K562 (cell line): ENCODE data around the gene RUNX1. TPM values are rescaled to one million over a fixed set of nuclear protein-coding genes. Genes with fewer than 3 reads are reported as not detected.

Source experiments
- BDP1 ChIP-seq: IDR thresholded peaks from 3 replicates; pipeline ENCODE4 v1.6.1; 2011; ENCODE audit not compliant: insufficient read length, insufficient read depth
- GTF2E2 ChIP-seq: fragments of 200-800 bp; sonication (Bioruptor generic); IDR thresholded peaks from 2 replicates; pipeline ENCODE4 v1.6.1; 2016; ENCODE audit warnings: missing genetic modification characterization, missing compliant biosample characterization
- MAZ ChIP-seq, 2 experiments: fragments of 450-650 bp in 1 of 2; sonication (generic) in 1 of 2; formaldehyde crosslinking; IDR thresholded peaks in 1 of 2; conservative IDR thresholded peaks in 1 of 2; 2 replicates each; pipeline versions ENCODE4 v1.4.0 to v1.5.0; 2020; ENCODE audit warnings: mild to moderate bottlenecking in 1 of 2, missing genetic modification reagents in 1 of 2
- NELFE ChIP-seq: IDR thresholded peaks from 2 replicates; pipeline ENCODE4 v1.6.1; 2011; ENCODE audit warnings: mild to moderate bottlenecking; ENCODE audit not compliant: insufficient read depth, insufficient read length
- NR3C1 ChIP-seq: sonication (generic); formaldehyde crosslinking; IDR thresholded peaks from 2 replicates; pipeline ENCODE4 v1.8.1; 2022; ENCODE audit warnings: missing genetic modification reagents
- POLR2A ChIP-seq: fragments of 450-650 bp; conservative IDR thresholded peaks from 2 replicates; pipeline ENCODE4 v1.6.1; 2016
- RBM14 ChIP-seq: fragments of 200-400 bp; formaldehyde crosslinking; IDR thresholded peaks from 2 replicates; pipeline ENCODE4 v1.6.1; 2018; ENCODE audit warnings: low read depth, mild to moderate bottlenecking, low read length, moderate library complexity, borderline replicate concordance; ENCODE audit not compliant: insufficient read depth
- SMAD1 ChIP-seq: fragments of 150-350 bp; IDR thresholded peaks from 2 replicates; pipeline ENCODE4 v1.6.1; 2014; ENCODE audit warnings: low read length, low read depth; ENCODE audit not compliant: partially characterized antibody
- SMC3 ChIP-seq: conservative IDR thresholded peaks from 2 replicates; pipeline ENCODE4 v1.6.1; 2011; ENCODE audit warnings: low read depth, low read length, improper control_type of control experiment; ENCODE audit not compliant: insufficient read depth
- TBL1XR1 ChIP-seq, 2 experiments: IDR thresholded peaks; 2 replicates each; pipeline ENCODE4 v1.6.1; 2012; ENCODE audit warnings: improper control_type of control experiment in 2 of 2, low read length in 2 of 2, mild to moderate bottlenecking in 1 of 2
- TBP ChIP-seq: optimal IDR thresholded peaks from 2 replicates; pipeline ENCODE3; 2011; ENCODE audit warnings: low read depth, low read length, improper control_type of control experiment
- VEZF1 ChIP-seq: fragments of 200-800 bp; sonication (Bioruptor generic); IDR thresholded peaks from 2 replicates; pipeline ENCODE4 v1.6.1; 2017; ENCODE audit warnings: missing genetic modification characterization, missing compliant biosample characterization
- XRCC5 ChIP-seq: fragments of 200-400 bp; formaldehyde crosslinking; IDR thresholded peaks from 2 replicates; pipeline ENCODE4 v1.6.1; 2017; ENCODE audit warnings: low read depth, mild to moderate bottlenecking, low read length
- ZBTB7A ChIP-seq: IDR thresholded peaks from 2 replicates; pipeline ENCODE4 v1.6.1; 2011; ENCODE audit warnings: low read depth, mild to moderate bottlenecking, low read length, moderate library complexity, borderline replicate concordance; ENCODE audit not compliant: control insufficient read depth
- ZSCAN29 ChIP-seq: fragments of 450-650 bp; IDR thresholded peaks from 2 replicates; pipeline ENCODE4 v1.6.1; 2017
- polyA plus RNA-seq, 8 experiments: library from polyadenylated mRNA; depleted of rRNA in 4 of 8; stranded (reverse) in 5 of 8; unstranded in 3 of 8; fragments of >200 nt; fragmentation: Nextera tagmentation in 2 of 8; fragmentation: Illumina TruSeq in 1 of 8; extraction: Ambion mirVana in 2 of 8; extraction: Trizol in 1 of 8; gene quantifications; 2 replicates each; pipeline versions ENCODE4 v1.2.1 to v1.2.3, GENCODE V29; 2011 to 2014; ENCODE audit warnings: inconsistent platforms in 1 of 8, missing spikeins in 1 of 8
- total RNA-seq, 7 experiments: library from RNA; depleted of rRNA in 6 of 7; stranded (reverse); fragments of >200 nt in 6 of 7; fragmentation: Illumina TruSeq in 2 of 7; extraction: Trizol in 2 of 7; gene quantifications; 2 replicates each; pipeline versions ENCODE4 v1.2.1 to v1.2.3, GENCODE V29; 2011 to 2021; ENCODE audit warnings: low replicate concordance in 1 of 7
- TF ChIP-seq, protein P1 (sequence below), 3 experiments: fragments of 200-800 bp in 1 of 3; fragments of 250-450 bp in 1 of 3; fragments of 450-650 bp in 1 of 3; sonication (Bioruptor Pico) in 1 of 3; sonication (Bioruptor generic) in 1 of 3; formaldehyde crosslinking in 1 of 3; IDR thresholded peaks; 2 replicates each; pipeline versions ENCODE4 v1.6.1 to v1.8.0; 2016 to 2022; ENCODE audit warnings: mild to moderate bottlenecking in 2 of 3, missing genetic modification characterization in 2 of 3, missing compliant biosample characterization in 1 of 3, moderate library complexity in 1 of 3
- TF ChIP-seq, protein P2 (sequence below): fragments of 450-650 bp; IDR thresholded peaks from 2 replicates; pipeline ENCODE4 v1.6.1; 2017; ENCODE audit warnings: antibody characterized with exemption

RUNX1 gene
- total and polyA plus RNA-seq, 9 of the 15 experiments (the other 6 are each of a cell fraction or from before 2014, with no cell fraction given): 2.2 to 68.6 (median 17.8) TPM

- TF ChIP-seq ZBTB7A: peak; percentile 88; the same call in 1 of the 2 replicates
- no peak for TF ChIP-seq BDP1
- TF ChIP-seq, protein P1, sequence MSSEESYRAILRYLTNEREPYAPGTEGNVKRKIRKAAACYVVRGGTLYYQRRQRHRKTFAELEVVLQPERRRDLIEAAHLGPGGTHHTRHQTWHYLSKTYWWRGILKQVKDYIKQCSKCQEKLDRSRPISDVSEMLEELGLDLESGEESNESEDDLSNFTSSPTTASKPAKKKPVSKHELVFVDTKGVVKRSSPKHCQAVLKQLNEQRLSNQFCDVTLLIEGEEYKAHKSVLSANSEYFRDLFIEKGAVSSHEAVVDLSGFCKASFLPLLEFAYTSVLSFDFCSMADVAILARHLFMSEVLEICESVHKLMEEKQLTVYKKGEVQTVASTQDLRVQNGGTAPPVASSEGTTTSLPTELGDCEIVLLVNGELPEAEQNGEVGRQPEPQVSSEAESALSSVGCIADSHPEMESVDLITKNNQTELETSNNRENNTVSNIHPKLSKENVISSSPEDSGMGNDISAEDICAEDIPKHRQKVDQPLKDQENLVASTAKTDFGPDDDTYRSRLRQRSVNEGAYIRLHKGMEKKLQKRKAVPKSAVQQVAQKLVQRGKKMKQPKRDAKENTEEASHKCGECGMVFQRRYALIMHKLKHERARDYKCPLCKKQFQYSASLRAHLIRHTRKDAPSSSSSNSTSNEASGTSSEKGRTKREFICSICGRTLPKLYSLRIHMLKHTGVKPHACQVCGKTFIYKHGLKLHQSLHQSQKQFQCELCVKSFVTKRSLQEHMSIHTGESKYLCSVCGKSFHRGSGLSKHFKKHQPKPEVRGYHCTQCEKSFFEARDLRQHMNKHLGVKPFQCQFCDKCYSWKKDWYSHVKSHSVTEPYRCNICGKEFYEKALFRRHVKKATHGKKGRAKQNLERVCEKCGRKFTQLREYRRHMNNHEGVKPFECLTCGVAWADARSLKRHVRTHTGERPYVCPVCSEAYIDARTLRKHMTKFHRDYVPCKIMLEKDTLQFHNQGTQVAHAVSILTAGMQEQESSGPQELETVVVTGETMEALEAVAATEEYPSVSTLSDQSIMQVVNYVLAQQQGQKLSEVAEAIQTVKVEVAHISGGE (CRISPR knock-in tag; IDR thresholded peaks at IDR 0.05): peak in 1 of 3 experiments; percentile 10; a peak in 2 of 6 replicates
- TF ChIP-seq SMC3: 0 out of 2 replicates have a peak, but pooled peaks have one; percentile 2
- TF ChIP-seq SMAD1: peak; percentile 86
- TF ChIP-seq VEZF1 (CRISPR knock-in tag): peak; percentile 84
- TF ChIP-seq TBL1XR1 (IDR thresholded peaks at IDR 0.05; ENCODE audit: low read length in 2 of 2): 0 out of 4 replicates have a peak, but pooled peaks of 1 of the 2 experiments have one; percentile 60
- TF ChIP-seq ZSCAN29: no peak; the same call in 1 of the 2 replicates
- TF ChIP-seq NELFE: peak; percentile 65
- TF ChIP-seq RBM14: peak; percentile 90; the same call in 1 of the 2 replicates
- 0 out of 2 replicates have a peak, but pooled peaks have one; percentile 61 for TF ChIP-seq NR3C1 (CRISPR knock-in tag)
- TF ChIP-seq XRCC5: peak; percentile 59; the same call in 1 of the 2 replicates
- TF ChIP-seq, protein P2, sequence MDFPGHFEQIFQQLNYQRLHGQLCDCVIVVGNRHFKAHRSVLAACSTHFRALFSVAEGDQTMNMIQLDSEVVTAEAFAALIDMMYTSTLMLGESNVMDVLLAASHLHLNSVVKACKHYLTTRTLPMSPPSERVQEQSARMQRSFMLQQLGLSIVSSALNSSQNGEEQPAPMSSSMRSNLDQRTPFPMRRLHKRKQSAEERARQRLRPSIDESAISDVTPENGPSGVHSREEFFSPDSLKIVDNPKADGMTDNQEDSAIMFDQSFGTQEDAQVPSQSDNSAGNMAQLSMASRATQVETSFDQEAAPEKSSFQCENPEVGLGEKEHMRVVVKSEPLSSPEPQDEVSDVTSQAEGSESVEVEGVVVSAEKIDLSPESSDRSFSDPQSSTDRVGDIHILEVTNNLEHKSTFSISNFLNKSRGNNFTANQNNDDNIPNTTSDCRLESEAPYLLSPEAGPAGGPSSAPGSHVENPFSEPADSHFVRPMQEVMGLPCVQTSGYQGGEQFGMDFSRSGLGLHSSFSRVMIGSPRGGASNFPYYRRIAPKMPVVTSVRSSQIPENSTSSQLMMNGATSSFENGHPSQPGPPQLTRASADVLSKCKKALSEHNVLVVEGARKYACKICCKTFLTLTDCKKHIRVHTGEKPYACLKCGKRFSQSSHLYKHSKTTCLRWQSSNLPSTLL: no peak
- TF ChIP-seq MAZ (CRISPR knock-in tag; conservative IDR thresholded peaks at IDR 0.05 in 1 of 2, IDR thresholded peaks at IDR 0.05 in 1 of 2): peak in 1 of 2 experiments; percentile 93; a peak in 2 of 4 replicates
- TF ChIP-seq GTF2E2 (tag): peak; percentile 64; the same call in 1 of the 2 replicates
- peak; percentile 96 for TF ChIP-seq POLR2A
- TF ChIP-seq TBP: peak; percentile 98
Observed at GRCh38 chr21:34888569-34889319, 160.4 kb downstream of the RUNX1 start (continued).
